Glutamatergic neuron (in vitro differentiated cells): ENCODE results near the gene BMP8A. TPM values are rescaled to one million over a fixed set of nuclear protein-coding genes. Genes with fewer than 3 reads are reported as not detected.
"Not testable (repeated sequence)": the region's sequence is repeated elsewhere in the genome, so short reads cannot be mapped to it uniquely, and the experiment has no call there.

Experiments
- DNase-seq: peaks from one replicate; pipeline ENCODE4 v3.0.0; 2022
- H3K27ac Mint-ChIP-seq: one replicate; pipeline ENCODE4 v1.8.0; 2020; ENCODE audit warnings: mild to moderate bottlenecking, mixed read lengths, inconsistent platforms; ENCODE audit not compliant: unreplicated experiment
- H3K27me3 Mint-ChIP-seq: one replicate; pipeline ENCODE4 v1.8.0; 2020; ENCODE audit warnings: mild to moderate bottlenecking, moderate library complexity, mixed read lengths, inconsistent platforms; ENCODE audit not compliant: unreplicated experiment
- H3K36me3 Mint-ChIP-seq: one replicate; pipeline ENCODE4 v1.8.0; 2020; ENCODE audit warnings: mild to moderate bottlenecking, mixed read lengths, inconsistent platforms; ENCODE audit not compliant: unreplicated experiment
- H3K4me1 Mint-ChIP-seq: one replicate; pipeline ENCODE4 v1.8.0; 2020; ENCODE audit warnings: mild to moderate bottlenecking, low read depth, mixed read lengths, inconsistent platforms; ENCODE audit not compliant: unreplicated experiment
- H3K4me3 Mint-ChIP-seq: one replicate; pipeline ENCODE4 v1.8.0; 2020; ENCODE audit warnings: mild to moderate bottlenecking, mixed read lengths, inconsistent platforms; ENCODE audit not compliant: unreplicated experiment
- H3K9me3 Mint-ChIP-seq: one replicate; pipeline ENCODE4 v1.8.0; 2020; ENCODE audit warnings: mild to moderate bottlenecking, moderate library complexity, mixed read lengths, inconsistent platforms; ENCODE audit not compliant: unreplicated experiment
- CTCF ChIP-seq: fragments of 200-600 bp; sonication (generic); IDR thresholded peaks from one replicate; pipeline ENCODE4 v1.5.0; 2021; ENCODE audit not compliant: partially characterized antibody, unreplicated experiment
- total RNA-seq: library from RNA; stranded (reverse); fragmentation: NEBNext Ultra II Directional; extraction: Animal tissue kit (Norgen Biotek cat#: 25700); gene quantifications from one replicate; pipeline ENCODE4 v1.2.1, GENCODE V29; 2021; ENCODE audit not compliant: unreplicated experiment

BMP8A gene
- total RNA-seq, 1 donor from 2014 or later, result 0.37 TPM

DNA sequence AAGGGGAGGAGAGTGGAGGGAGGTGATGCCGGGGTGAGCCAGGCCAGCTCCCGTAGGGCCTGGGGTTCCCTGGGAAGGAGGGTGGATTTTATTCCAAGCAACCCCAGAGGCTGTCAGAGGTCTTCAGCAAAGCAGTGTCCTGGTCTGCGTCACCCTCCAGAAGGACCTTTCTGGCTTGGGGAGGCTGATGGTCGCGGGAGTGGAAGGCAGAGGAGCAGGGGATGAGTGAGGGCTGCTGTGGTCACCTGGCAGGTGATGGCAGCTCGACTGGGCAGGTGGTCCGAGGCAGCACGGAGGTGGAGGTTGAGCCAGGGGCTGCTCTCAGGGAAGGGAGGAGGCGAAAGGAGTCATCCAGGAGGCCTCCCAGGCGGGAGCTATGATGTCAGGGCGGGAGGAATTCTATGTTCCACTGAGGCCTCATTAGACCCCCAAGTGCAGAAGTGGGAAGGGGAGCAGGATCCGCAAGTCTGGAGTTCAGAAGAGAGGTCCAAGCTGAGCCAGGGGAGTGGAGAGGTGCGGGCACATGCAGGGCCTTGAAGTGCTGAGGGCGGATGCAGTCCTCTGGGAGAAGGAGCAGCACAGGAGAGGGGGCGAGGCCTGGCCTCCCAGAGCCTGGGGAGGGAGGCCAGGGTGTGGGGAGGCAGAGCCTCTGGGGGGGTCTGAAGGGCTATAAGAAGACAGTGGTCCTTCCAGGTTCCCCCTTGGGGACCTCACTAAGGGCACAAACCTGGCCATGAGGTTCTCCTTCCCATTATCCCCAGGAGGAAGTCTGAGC lies 33.3 kb downstream of the BMP8A start:
- Mint-ChIP-seq H3K36me3 (no peaks in the 10 kb centered on the region), H3K4me1 (peaks cover 4% of the 10 kb centered on the region), H3K27ac (no peak overlapping the region), H3K9me3 (peaks cover 3% of the 10 kb centered on the region), H3K27me3 (peaks cover 3% of the 10 kb centered on the region), H3K4me3 (no peak overlapping the region)
- no peak for DNase-seq
- TF ChIP-seq CTCF, result no peak

- H3K4me3 Mint-ChIP-seq, result no peak overlapping the region
- H3K36me3 Mint-ChIP-seq, result no peaks in the 10 kb centered on the region
- H3K4me1 Mint-ChIP-seq, result peaks cover 4% of the 10 kb centered on the region
- DNase-seq, result no peak
- H3K27me3 Mint-ChIP-seq, result peaks cover 3% of the 10 kb centered on the region
- no peak for TF ChIP-seq CTCF
- H3K9me3 Mint-ChIP-seq, result peaks cover 3% of the 10 kb centered on the region
- H3K27ac Mint-ChIP-seq, result no peak overlapping the region
These were observed 34.1 kb downstream of the BMP8A start for GRCh38 chr1:39525366-39526165.

DNA sequence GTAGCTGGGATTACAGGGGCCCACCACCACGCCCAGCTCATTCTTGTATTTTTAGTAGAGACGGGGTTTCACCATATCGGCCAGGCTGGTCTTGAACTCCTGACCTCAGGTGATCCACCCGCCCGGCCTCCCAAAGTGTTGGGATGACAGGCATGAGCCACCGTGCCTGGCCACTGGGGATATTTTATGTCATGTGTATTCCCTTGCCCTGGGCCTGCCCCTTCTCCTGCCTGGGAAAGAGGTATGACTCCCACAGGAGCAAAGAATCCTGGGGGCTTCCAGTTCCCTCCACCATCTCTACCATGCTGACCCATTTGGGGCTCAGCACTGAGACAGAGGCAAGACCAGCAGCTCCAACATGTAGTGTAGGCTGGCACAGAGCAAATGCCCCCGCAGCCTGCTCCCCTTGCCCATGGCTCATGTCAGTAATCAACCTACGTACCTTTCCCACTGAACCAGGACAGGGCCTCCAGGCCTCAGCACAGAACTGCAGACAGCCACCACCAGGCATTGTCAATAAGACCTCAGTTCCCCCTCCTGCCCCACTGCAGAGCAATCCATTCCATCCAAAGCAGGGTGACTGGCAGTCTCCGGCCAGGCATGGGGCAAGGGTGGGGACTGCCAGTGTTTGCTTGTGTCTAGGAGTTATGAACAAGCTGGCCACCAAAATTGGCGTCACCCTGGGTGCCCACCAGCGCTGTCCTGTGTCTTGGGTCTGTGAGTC lies 35.2 kb downstream of the BMP8A start:
- Mint-ChIP-seq H3K27me3 (peaks cover 3% of the 10 kb centered on the region), H3K4me3 (no peak overlapping the region), H3K4me1 (peaks cover 7% of the 10 kb centered on the region), H3K27ac (no peak overlapping the region), H3K9me3 (peaks cover 3% of the 10 kb centered on the region), H3K36me3 (no peaks in the 10 kb centered on the region)
- no peak for DNase-seq
- TF ChIP-seq CTCF, result no peak

DNA sequence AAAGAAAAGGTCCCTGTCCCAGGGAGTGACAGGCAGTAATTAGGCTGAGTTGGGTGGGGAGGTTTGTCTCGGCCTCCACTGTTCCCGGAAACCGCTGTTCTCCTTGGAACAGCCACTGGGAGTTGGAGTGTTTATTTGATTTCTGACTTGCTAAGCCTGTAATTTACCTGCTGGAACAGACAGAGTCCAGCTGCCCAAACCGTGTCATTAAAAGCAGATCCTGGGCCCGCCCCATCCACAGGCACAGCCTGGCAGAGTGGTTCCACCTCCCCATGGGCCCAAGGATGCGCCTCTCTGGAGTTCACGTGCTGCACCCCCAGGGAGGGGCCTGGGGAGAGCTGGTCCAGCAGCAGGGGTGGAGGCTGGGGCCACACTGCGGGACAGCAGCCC lies 35.7 kb downstream of the BMP8A start:
- H3K36me3 Mint-ChIP-seq, H3K9me3 Mint-ChIP-seq: not testable (repeated sequence)

DNA sequence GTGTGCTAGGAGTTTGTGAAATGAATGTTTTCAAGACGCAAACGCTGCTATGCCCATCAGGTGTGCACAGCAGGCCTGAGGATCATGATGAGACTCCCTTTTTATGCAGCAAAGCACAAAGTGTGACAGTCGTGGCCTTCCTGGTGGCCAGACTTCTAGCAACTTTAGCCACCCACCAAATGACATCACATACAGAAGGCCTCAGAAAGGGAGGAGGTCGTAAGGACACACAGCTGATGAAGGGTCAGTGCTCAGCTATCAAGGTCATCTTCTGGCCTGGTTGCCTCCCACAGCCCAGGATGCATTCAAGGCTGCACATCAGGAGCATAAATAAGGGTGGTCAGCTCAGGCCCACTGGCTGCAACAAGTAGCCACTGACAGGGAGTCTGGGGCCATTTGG lies 36.6 kb downstream of the BMP8A start:
- H3K27ac Mint-ChIP-seq, result no peak overlapping the region
- DNase-seq, result no peak
- no peaks in the 10 kb centered on the region for H3K36me3 Mint-ChIP-seq
- peaks cover 7% of the 10 kb centered on the region for H3K4me1 Mint-ChIP-seq
- H3K4me3 Mint-ChIP-seq, result no peak overlapping the region
- H3K9me3 Mint-ChIP-seq, result peaks cover 3% of the 10 kb centered on the region
- no peak for TF ChIP-seq CTCF
- no peaks in the 10 kb centered on the region for H3K27me3 Mint-ChIP-seq

More for the DNA sequence above, 35.7 kb downstream of the BMP8A start:
- H3K27me3 Mint-ChIP-seq, H3K4me1 Mint-ChIP-seq, H3K4me3 Mint-ChIP-seq, DNase-seq, H3K27ac Mint-ChIP-seq: not testable (repeated sequence)
